GOT3 (cell line): ENCODE data around the gene CDKN1B.
"Not testable (repeated sequence)": the region's sequence is repeated elsewhere in the genome, so short reads cannot be mapped to it uniquely, and the experiment has no call there.

ENCODE experiments used
- DNase-seq: peaks from one replicate; lab custom pipeline; 2025; ENCODE audit warnings: mixed read lengths; lab: John Stamatoyannopoulos, UW

The CDKN1B gene

GRCh38 chr12:12724421-12725085 is 7.4 kb downstream of the CDKN1B start:
- no peak for DNase-seq

GRCh38 chr12:12725086-12725955 is 8.2 kb downstream of the CDKN1B start:
- peak; percentile 91 for DNase-seq

- no peak for DNase-seq
Measured at GRCh38 chr12:12725956-12726554, 8.9 kb downstream of the CDKN1B start.

GRCh38 chr12:12726555-12727093 is 9.5 kb downstream of the CDKN1B start:
- DNase-seq = no peak

GRCh38 chr12:12731178-12731577 is 14.0 kb downstream of the CDKN1B start:
- no peak for DNase-seq

- DNase-seq = no peak
Measured at GRCh38 chr12:12731785-12732184, 14.6 kb downstream of the CDKN1B start.

- no peak for DNase-seq
Measured at GRCh38 chr12:12733118-12733517, 15.9 kb downstream of the CDKN1B start.

- DNase-seq = no peak
Measured at GRCh38 chr12:12734054-12734453, 16.9 kb downstream of the CDKN1B start.

GRCh38 chr12:12734561-12735071 is 17.4 kb downstream of the CDKN1B start:
- DNase-seq = no peak

GRCh38 chr12:12735301-12735700 is 18.1 kb downstream of the CDKN1B start:
- DNase-seq = no peak

- DNase-seq = no peak
Measured at GRCh38 chr12:12736759-12737676, 19.9 kb downstream of the CDKN1B start.

- DNase-seq = not testable (repeated sequence)
Measured at GRCh38 chr12:12738152-12738551, 21.0 kb downstream of the CDKN1B start.

- DNase-seq = no peak
Measured at GRCh38 chr12:12741660-12742059, 24.5 kb downstream of the CDKN1B start.

GRCh38 chr12:12744546-12745305 is 27.6 kb downstream of the CDKN1B start:
- DNase-seq = no peak

GRCh38 chr12:12745576-12746211 is 28.5 kb downstream of the CDKN1B start:
- DNase-seq = no peak

GRCh38 chr12:12747278-12747677 is 30.1 kb downstream of the CDKN1B start:
- no peak for DNase-seq

GRCh38 chr12:12748044-12748443 is 30.9 kb downstream of the CDKN1B start:
- DNase-seq = no peak

GRCh38 chr12:12749433-12749832 is 32.3 kb downstream of the CDKN1B start:
- DNase-seq = peak; percentile 64

- DNase-seq = no peak
Measured at GRCh38 chr12:12755923-12756322, 38.8 kb downstream of the CDKN1B start.

GRCh38 chr12:12757121-12757520 is 40.0 kb downstream of the CDKN1B start:
- DNase-seq = no peak
